IPS-11a (cell line): ENCODE results near the gene DDN.

Experiments
- H3K4me3 ChIP-seq: one replicate; pipeline ENCODE4 v1.5.1; 2013; ENCODE audit warnings: low read depth, low read length, control low read depth

DDN gene

GRCh38 chr12:48999371-49000131, at the start of gene DDN:
DDN (minus strand) TSS chr12:48999375; CDS start chr12:48999287, 88 bp downstream.
- peak within 1 kb of the TSS; percentile 30 for H3K4me3 ChIP-seq

GRCh38 chr12:49048953-49049352, 49.8 kb upstream of the DDN start:
- H3K4me3 ChIP-seq, result no peak overlapping the region

- no peak overlapping the region for H3K4me3 ChIP-seq
Observed at GRCh38 chr12:49046129-49046895, 47.1 kb upstream of the DDN start.

GRCh38 chr12:49044660-49045059, 45.5 kb upstream of the DDN start:
- no peak overlapping the region for H3K4me3 ChIP-seq

GRCh38 chr12:49043856-49044258, 44.7 kb upstream of the DDN start:
- H3K4me3 ChIP-seq, result no peak overlapping the region

GRCh38 chr12:49043241-49043640, 44.1 kb upstream of the DDN start:
- H3K4me3 ChIP-seq, result no peak overlapping the region

GRCh38 chr12:49041881-49042484, 42.8 kb upstream of the DDN start:
- H3K4me3 ChIP-seq, result no peak overlapping the region

GRCh38 chr12:49041036-49041880, 42.1 kb upstream of the DDN start:
- H3K4me3 ChIP-seq, result no peak overlapping the region

- no peak overlapping the region for H3K4me3 ChIP-seq
Observed at GRCh38 chr12:49040364-49040855, 41.2 kb upstream of the DDN start.

- no peak overlapping the region for H3K4me3 ChIP-seq
Observed at GRCh38 chr12:49039421-49040363, 40.5 kb upstream of the DDN start.

- no peak overlapping the region for H3K4me3 ChIP-seq
Observed at GRCh38 chr12:49038291-49038955, 39.2 kb upstream of the DDN start.

- H3K4me3 ChIP-seq, result no peak overlapping the region
Observed at GRCh38 chr12:49037947-49038237, 38.7 kb upstream of the DDN start.

GRCh38 chr12:49037111-49037946, 38.2 kb upstream of the DDN start:
- H3K4me3 ChIP-seq, result no peak overlapping the region

- H3K4me3 ChIP-seq, result no peak overlapping the region
Observed at GRCh38 chr12:49036029-49036428, 36.9 kb upstream of the DDN start.

- no peak overlapping the region for H3K4me3 ChIP-seq
Observed at GRCh38 chr12:49034286-49034622, 35.1 kb upstream of the DDN start.

GRCh38 chr12:49033611-49034285, 34.6 kb upstream of the DDN start:
- H3K4me3 ChIP-seq, result no peak overlapping the region

- H3K4me3 ChIP-seq, result no peak overlapping the region
Observed at GRCh38 chr12:49032679-49033447, 33.7 kb upstream of the DDN start.
